ENCODE measurements around the gene SPTLC3.

GRCh38 chr20:12962895-12963294 is 45.9 kb upstream of the SPTLC3 start:
- TF ChIP-seq CTCF (IDR thresholded peaks at IDR 0.05) (no peak), POLR2A (IDR thresholded peaks at IDR 0.05) (no peak)

Data from lower leg skin (tissue), 3 donors.